ENCODE results near the gene SLC12A1.

Gene SLC12A1

DNA sequence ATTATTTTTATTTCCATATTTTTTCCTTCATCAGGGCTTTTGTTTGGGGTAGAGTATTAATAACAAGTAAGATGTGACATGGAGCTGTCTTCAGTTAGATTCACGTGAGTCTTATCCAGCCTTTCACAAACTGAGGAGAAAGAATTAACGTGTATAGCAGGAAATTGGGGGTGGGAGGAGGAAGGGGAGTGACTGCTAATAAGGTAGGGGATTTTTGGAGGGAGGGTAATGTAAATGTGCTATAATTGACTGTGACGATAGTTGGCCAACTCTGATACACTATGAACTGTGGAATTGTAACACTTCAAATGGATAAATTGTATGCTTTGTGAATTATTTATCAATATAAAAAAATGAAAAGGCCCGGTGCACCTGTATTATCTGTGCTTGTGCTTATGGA, 134.0 kb downstream of the SLC12A1 start:
- no peak overlapping the region for H3K4me3 Mint-ChIP-seq
- no peaks in the 10 kb centered on the region for H3K27me3 Mint-ChIP-seq (ENCODE audit: low read depth)
- peaks cover 43% of the 10 kb centered on the region for H3K36me3 Mint-ChIP-seq (ENCODE audit: low read depth)
- no peak for TF ChIP-seq CTCF (IDR thresholded peaks at IDR 0.05; ENCODE audit: unreplicated experiment in 3 of 3)
- peaks cover 5% of the 10 kb centered on the region for H3K4me1 Mint-ChIP-seq
- H3K27ac Mint-ChIP-seq, result no peak overlapping the region
- H3K9me3 Mint-ChIP-seq, result no peaks in the 10 kb centered on the region

GRCh38 chr15:48343865-48344264, 137.8 kb downstream of the SLC12A1 start:
- Mint-ChIP-seq H3K27me3 (ENCODE audit: low read depth) (no peaks in the 10 kb centered on the region), H3K4me3 (no peak overlapping the region), H3K27ac (no peak overlapping the region), H3K9me3 (no peaks in the 10 kb centered on the region), H3K36me3 (ENCODE audit: low read depth) (peaks cover 34% of the 10 kb centered on the region), H3K4me1 (no peaks in the 10 kb centered on the region)
- no peak for TF ChIP-seq CTCF (IDR thresholded peaks at IDR 0.05; ENCODE audit: unreplicated experiment in 3 of 3)

- no peak for TF ChIP-seq CTCF (IDR thresholded peaks at IDR 0.05; ENCODE audit: unreplicated experiment in 3 of 3)
- Mint-ChIP-seq H3K27me3 (ENCODE audit: low read depth) (no peaks in the 10 kb centered on the region), H3K4me1 (no peaks in the 10 kb centered on the region), H3K4me3 (no peak overlapping the region), H3K27ac (no peak overlapping the region), H3K9me3 (no peaks in the 10 kb centered on the region), H3K36me3 (ENCODE audit: low read depth) (peaks cover 24% of the 10 kb centered on the region)
These were observed 139.4 kb downstream of the SLC12A1 start for GRCh38 chr15:48345516-48345915.

- H3K36me3 Mint-ChIP-seq (ENCODE audit: low read depth), result no peaks in the 10 kb centered on the region
- H3K27me3 Mint-ChIP-seq (ENCODE audit: low read depth), result no peaks in the 10 kb centered on the region
- H3K9me3 Mint-ChIP-seq, result no peaks in the 10 kb centered on the region
- H3K27ac Mint-ChIP-seq, result peak overlapping the region in 1 of 3 experiments; percentile 0
- TF ChIP-seq CTCF (IDR thresholded peaks at IDR 0.05; ENCODE audit: unreplicated experiment in 3 of 3), result peak; percentile 83 to 87 (median 84)
- peaks cover 28% of the 10 kb centered on the region for H3K4me1 Mint-ChIP-seq
- no peak overlapping the region for H3K4me3 Mint-ChIP-seq
These were observed 146.5 kb downstream of the SLC12A1 start for GRCh38 chr15:48352474-48353072.

Data from nephron (organoid).